Effector memory CD8-positive, alpha-beta T cell (primary cell): ENCODE measurements around the gene DPP6.

ENCODE experiments used
- ATAC-seq: fragments of 150-1000 bp; cut with Tn5 transposase; replicated peaks from 2 replicates; pipeline ENCODE4 v1.10.0; 2021; ENCODE audit warnings: mild to moderate bottlenecking, moderate library complexity
- DNase-seq, 3 experiments: peaks; one replicate each; pipeline ENCODE4 v3.0.0; 2021
- H3K27ac Mint-ChIP-seq, 2 donors: one replicate each; pipeline ENCODE4 v1.8.0; 2022; ENCODE audit warnings: mild to moderate bottlenecking in 2 of 2, mixed read lengths in 2 of 2, moderate library complexity in 2 of 2
- H3K27me3 Mint-ChIP-seq, 2 donors: one replicate each; pipeline ENCODE4 v1.8.0; 2022; ENCODE audit warnings: mixed read lengths in 2 of 2
- H3K36me3 Mint-ChIP-seq: one replicate; pipeline ENCODE4 v1.8.0; 2022; ENCODE audit warnings: mild to moderate bottlenecking, moderate library complexity, mixed read lengths; ENCODE audit not compliant: insufficient read depth
- H3K4me1 Mint-ChIP-seq, 2 donors: one replicate each; pipeline ENCODE4 v1.8.0; 2022; ENCODE audit warnings: low read depth in 2 of 2, mixed read lengths in 2 of 2
- H3K4me3 Mint-ChIP-seq, 2 donors: one replicate each; pipeline ENCODE4 v1.8.0; 2022; ENCODE audit warnings: mild to moderate bottlenecking in 2 of 2, mixed read lengths in 2 of 2, moderate library complexity in 2 of 2
- H3K9me3 Mint-ChIP-seq, 2 donors: one replicate each; pipeline ENCODE4 v1.8.0; 2022; ENCODE audit warnings: mixed read lengths in 2 of 2

DPP6 gene

GRCh38 chr7:154326421-154326820 lies 274.2 kb downstream of the DPP6 start:
- Mint-ChIP-seq H3K27ac (no peak overlapping the region), H3K9me3 (peaks cover 15 to 30% of the 10 kb centered on the region in 2 donors), H3K4me1 (no peaks in the 10 kb centered on the region), H3K4me3 (no peak overlapping the region), H3K27me3 (no peaks in the 10 kb centered on the region), H3K36me3 (no peaks in the 10 kb centered on the region)
- ATAC-seq (no peak), DNase-seq (no peak)

GRCh38 chr7:154330318-154330717 lies 278.1 kb downstream of the DPP6 start:
- Mint-ChIP-seq H3K36me3 (no peaks in the 10 kb centered on the region), H3K4me1 (no peaks in the 10 kb centered on the region), H3K27ac (no peak overlapping the region), H3K27me3 (no peaks in the 10 kb centered on the region), H3K9me3 (peaks cover 10 to 34% of the 10 kb centered on the region in 2 donors), H3K4me3 (no peak overlapping the region)
- DNase-seq (no peak), ATAC-seq (no peak)

- Mint-ChIP-seq H3K36me3 (no peaks in the 10 kb centered on the region), H3K4me3 (no peak overlapping the region), H3K27ac (no peak overlapping the region), H3K9me3 (peaks cover 10 to 30% of the 10 kb centered on the region in 2 donors), H3K4me1 (no peaks in the 10 kb centered on the region), H3K27me3 (no peaks in the 10 kb centered on the region)
- no peak for DNase-seq
- no peak for ATAC-seq
Observed at GRCh38 chr7:154332811-154333580, 280.8 kb downstream of the DPP6 start.

- ATAC-seq (no peak), DNase-seq (no peak)
- Mint-ChIP-seq H3K4me1 (no peaks in the 10 kb centered on the region), H3K36me3 (no peaks in the 10 kb centered on the region), H3K27me3 (no peaks in the 10 kb centered on the region), H3K9me3 (peaks cover 7 to 16% of the 10 kb centered on the region in 2 donors), H3K4me3 (no peak overlapping the region), H3K27ac (no peak overlapping the region)
Observed at GRCh38 chr7:154336295-154336694, 284.1 kb downstream of the DPP6 start.

GRCh38 chr7:154338701-154339506 lies 286.7 kb downstream of the DPP6 start:
- Mint-ChIP-seq H3K4me3 (no peak overlapping the region), H3K27me3 (no peaks in the 10 kb centered on the region), H3K36me3 (no peaks in the 10 kb centered on the region), H3K27ac (no peak overlapping the region), H3K4me1 (no peaks in the 10 kb centered on the region), H3K9me3 (peaks cover 6 to 14% of the 10 kb centered on the region in 2 donors)
- no peak for ATAC-seq
- no peak for DNase-seq

GRCh38 chr7:154342971-154343633 lies 290.9 kb downstream of the DPP6 start:
- no peak overlapping the region for H3K27ac Mint-ChIP-seq
- H3K9me3 Mint-ChIP-seq = peaks cover 3 to 14% of the 10 kb centered on the region in 2 donors
- H3K36me3 Mint-ChIP-seq = no peaks in the 10 kb centered on the region
- no peak overlapping the region for H3K4me3 Mint-ChIP-seq
- H3K27me3 Mint-ChIP-seq = no peaks in the 10 kb centered on the region
- DNase-seq (no peak), ATAC-seq (no peak)
- no peaks in the 10 kb centered on the region for H3K4me1 Mint-ChIP-seq

GRCh38 chr7:154343778-154344412 lies 291.7 kb downstream of the DPP6 start:
- no peaks in the 10 kb centered on the region for H3K4me1 Mint-ChIP-seq

GRCh38 chr7:154345093-154345492 lies 292.9 kb downstream of the DPP6 start:
- no peak overlapping the region for H3K4me3 Mint-ChIP-seq
- ATAC-seq = no peak
- H3K36me3 Mint-ChIP-seq = no peaks in the 10 kb centered on the region
- no peaks in the 10 kb centered on the region for H3K27me3 Mint-ChIP-seq
- H3K4me1 Mint-ChIP-seq = no peaks in the 10 kb centered on the region
- peaks cover 6 to 19% of the 10 kb centered on the region in 2 donors for H3K9me3 Mint-ChIP-seq
- no peak overlapping the region for H3K27ac Mint-ChIP-seq
- no peak for DNase-seq

More at GRCh38 chr7:154343778-154344412, 291.7 kb downstream of the DPP6 start:
- DNase-seq (no peak), ATAC-seq (no peak)
- Mint-ChIP-seq H3K27ac (no peak overlapping the region), H3K9me3 (peaks cover 6 to 14% of the 10 kb centered on the region in 2 donors), H3K4me3 (no peak overlapping the region), H3K27me3 (no peaks in the 10 kb centered on the region), H3K36me3 (no peaks in the 10 kb centered on the region)

- DNase-seq (no peak), ATAC-seq (no peak)
- Mint-ChIP-seq H3K4me3 (no peak overlapping the region), H3K27me3 (no peaks in the 10 kb centered on the region), H3K27ac (no peak overlapping the region), H3K9me3 (peaks cover 8 to 14% of the 10 kb centered on the region in 2 donors), H3K4me1 (no peaks in the 10 kb centered on the region), H3K36me3 (no peaks in the 10 kb centered on the region)
Observed at GRCh38 chr7:154347700-154348266, 295.6 kb downstream of the DPP6 start.

- ATAC-seq (no peak), DNase-seq (no peak)
- no peak overlapping the region for H3K4me3 Mint-ChIP-seq
- no peak overlapping the region for H3K27ac Mint-ChIP-seq
- no peaks in the 10 kb centered on the region for H3K27me3 Mint-ChIP-seq
- no peaks in the 10 kb centered on the region for H3K36me3 Mint-ChIP-seq
- peaks cover 7 to 14% of the 10 kb centered on the region in 2 donors for H3K9me3 Mint-ChIP-seq
- H3K4me1 Mint-ChIP-seq = no peaks in the 10 kb centered on the region
Observed at GRCh38 chr7:154350892-154351291, 298.7 kb downstream of the DPP6 start.

GRCh38 chr7:154353355-154353767 lies 301.2 kb downstream of the DPP6 start:
- H3K9me3 Mint-ChIP-seq = peaks cover 6 to 14% of the 10 kb centered on the region in 2 donors
- no peaks in the 10 kb centered on the region for H3K36me3 Mint-ChIP-seq
- no peak overlapping the region for H3K4me3 Mint-ChIP-seq
- DNase-seq (no peak), ATAC-seq (no peak)
- no peak overlapping the region for H3K27ac Mint-ChIP-seq
- H3K27me3 Mint-ChIP-seq = no peaks in the 10 kb centered on the region
- H3K4me1 Mint-ChIP-seq = no peaks in the 10 kb centered on the region

GRCh38 chr7:154364170-154364569 lies 312.0 kb downstream of the DPP6 start:
- DNase-seq (no peak), ATAC-seq (no peak)
- Mint-ChIP-seq H3K36me3 (no peaks in the 10 kb centered on the region), H3K27ac (no peak overlapping the region), H3K27me3 (no peaks in the 10 kb centered on the region), H3K4me3 (no peak overlapping the region), H3K9me3 (no peaks in the 10 kb centered on the region), H3K4me1 (no peaks in the 10 kb centered on the region)

- H3K4me3 Mint-ChIP-seq = no peak overlapping the region
- no peaks in the 10 kb centered on the region for H3K27me3 Mint-ChIP-seq
- peaks cover 4 to 8% of the 10 kb centered on the region in 2 donors for H3K9me3 Mint-ChIP-seq
- DNase-seq (no peak), ATAC-seq (no peak)
- no peaks in the 10 kb centered on the region for H3K4me1 Mint-ChIP-seq
- H3K36me3 Mint-ChIP-seq = no peaks in the 10 kb centered on the region
- H3K27ac Mint-ChIP-seq = no peak overlapping the region
Observed at GRCh38 chr7:154371424-154371823, 319.2 kb downstream of the DPP6 start.
